Neural progenitor cell (in vitro differentiated cells): ENCODE data around the gene RNF6. TPM values are rescaled to one million over a fixed set of nuclear protein-coding genes. Genes with fewer than 3 reads are reported as not detected.

Experiments used
- DNase-seq: peaks from one replicate; pipeline ENCODE4 v3.0.0-alpha.2; 2016; ENCODE audit warnings: low spot score
- H2AFZ ChIP-seq: fragments of 200-600 bp; sonication (generic); replicated peaks from 2 replicates; pipeline ENCODE4 v1.6.1; 2016; ENCODE audit warnings: antibody characterized with exemption
- H3F3A ChIP-seq: fragments of 200-600 bp; sonication (generic); 2 replicates; pipeline ENCODE4 v1.6.1; 2016; ENCODE audit warnings: antibody characterized with exemption, low read depth
- H3K27ac ChIP-seq: fragments of 200-600 bp; sonication (generic); 2 replicates; pipeline ENCODE4 v1.5.1; 2016; ENCODE audit warnings: mild to moderate bottlenecking
- H3K27me3 ChIP-seq: fragments of 200-600 bp; sonication (generic); 2 replicates; pipeline ENCODE4 v1.6.1; 2016; ENCODE audit warnings: mild to moderate bottlenecking, moderate library complexity
- H3K36me3 ChIP-seq: fragments of 200-600 bp; sonication (generic); 2 replicates; pipeline ENCODE4 v1.5.1; 2016
- H3K4me1 ChIP-seq: fragments of 200-600 bp; sonication (generic); 2 replicates; pipeline ENCODE4 v1.6.1; 2016; ENCODE audit warnings: mixed run types
- H3K4me2 ChIP-seq: fragments of 200-600 bp; sonication (generic); 2 replicates; pipeline ENCODE4 v1.6.1; 2016
- H3K4me3 ChIP-seq: fragments of 200-600 bp; sonication (generic); 2 replicates; pipeline ENCODE4 v1.5.1; 2016
- H3K79me2 ChIP-seq: fragments of 200-600 bp; sonication (generic); 2 replicates; pipeline ENCODE4 v1.6.1; 2016; ENCODE audit warnings: low read depth
- H3K9ac ChIP-seq: fragments of 200-600 bp; sonication (generic); 2 replicates; pipeline ENCODE4 v1.6.1; 2016
- H3K9me3 ChIP-seq: fragments of 200-600 bp; sonication (generic); 2 replicates; pipeline ENCODE4 v1.5.1; 2016; ENCODE audit warnings: low read depth
- H4K20me1 ChIP-seq: fragments of 200-600 bp; sonication (generic); 2 replicates; pipeline ENCODE4 v1.6.1; 2016; ENCODE audit warnings: low read depth
- H3K27ac Mint-ChIP-seq: 3 replicates; pipeline ENCODE4 v1.8.0; 2021; ENCODE audit warnings: mixed read lengths
- H3K27me3 Mint-ChIP-seq: 2 replicates; pipeline ENCODE4 v1.8.0; 2022; ENCODE audit warnings: low read depth, mild to moderate bottlenecking, inconsistent platforms, moderate library complexity, mixed read lengths; ENCODE audit not compliant: insufficient read depth
- H3K36me3 Mint-ChIP-seq: 3 replicates; pipeline ENCODE4 v1.8.0; 2021; ENCODE audit warnings: mixed read lengths
- H3K4me1 Mint-ChIP-seq: 3 replicates; pipeline ENCODE4 v1.8.0; 2021; ENCODE audit warnings: mixed read lengths
- H3K4me3 Mint-ChIP-seq: 3 replicates; pipeline ENCODE4 v1.8.0; 2021; ENCODE audit warnings: mild to moderate bottlenecking, moderate library complexity, mixed read lengths
- H3K9me3 Mint-ChIP-seq: 3 replicates; pipeline ENCODE4 v1.8.0; 2020; ENCODE audit warnings: mixed read lengths
- CTCF ChIP-seq: fragments of 200-600 bp; sonication (generic); IDR thresholded peaks from 2 replicates; pipeline ENCODE4 v1.5.1; 2017; ENCODE audit warnings: antibody characterized with exemption, mild to moderate bottlenecking
- EZH2 ChIP-seq: fragments of 200-600 bp; sonication (generic); IDR thresholded peaks from 2 replicates; pipeline ENCODE4 v1.6.1; 2017; ENCODE audit warnings: antibody characterized with exemption, mild to moderate bottlenecking, moderate library complexity
- EZH2phosphoT487 ChIP-seq: fragments of 200-600 bp; sonication (generic); IDR thresholded peaks from 2 replicates; pipeline ENCODE4 v1.6.1; 2017; ENCODE audit warnings: antibody characterized with exemption
- total RNA-seq: library from RNA; depleted of rRNA; stranded (reverse); fragments of >200 nt; gene quantifications from 2 replicates; pipeline ENCODE4 v1.2.3, GENCODE V29; 2015; ENCODE audit warnings: low replicate concordance

The RNF6 gene
- total RNA-seq, 1 donor from 2014 or later, result 25.3 TPM

GRCh38 chr13:26236296-26236695 is 14.2 kb upstream of the RNF6 start:
- Histone ChIP-seq H3K4me1 (no peaks in the 10 kb centered on the region), H3K36me3 (no peaks in the 10 kb centered on the region), H3K4me3 (no peak overlapping the region), H3K27me3 (peaks cover 15% of the 10 kb centered on the region), H2AFZ (no peak overlapping the region), H3K4me2 (no peak overlapping the region), H3K9me3 (no peaks in the 10 kb centered on the region), H3K9ac (no peak overlapping the region), H3K79me2 (no peaks in the 10 kb centered on the region), H3K27ac (no peak overlapping the region), H3F3A (no peaks in the 10 kb centered on the region), H4K20me1 (no peaks in the 10 kb centered on the region)
- Mint-ChIP-seq H3K4me3 (no peak overlapping the region), H3K36me3 (no peaks in the 10 kb centered on the region), H3K27ac (no peak overlapping the region), H3K27me3 (no peaks in the 10 kb centered on the region), H3K9me3 (no peaks in the 10 kb centered on the region), H3K4me1 (no peaks in the 10 kb centered on the region)
- DNase-seq, result no peak
- TF ChIP-seq CTCF (no peak), EZH2phosphoT487 (no peak), EZH2 (no peak)

- Histone ChIP-seq H3K27me3 (peaks cover 2% of the 10 kb centered on the region), H4K20me1 (no peaks in the 10 kb centered on the region), H3K9me3 (no peaks in the 10 kb centered on the region), H3K9ac (no peak overlapping the region), H3K4me1 (no peaks in the 10 kb centered on the region), H3K36me3 (no peaks in the 10 kb centered on the region), H2AFZ (no peak overlapping the region), H3K79me2 (no peaks in the 10 kb centered on the region), H3K4me3 (no peak overlapping the region), H3K27ac (no peak overlapping the region), H3K4me2 (no peak overlapping the region), H3F3A (no peaks in the 10 kb centered on the region)
- Mint-ChIP-seq H3K4me3 (no peak overlapping the region), H3K36me3 (no peaks in the 10 kb centered on the region), H3K9me3 (no peaks in the 10 kb centered on the region), H3K27ac (no peak overlapping the region), H3K4me1 (no peaks in the 10 kb centered on the region), H3K27me3 (peaks cover 7% of the 10 kb centered on the region)
- no peak for DNase-seq
- TF ChIP-seq EZH2 (no peak), CTCF (no peak), EZH2phosphoT487 (no peak)
Measured at GRCh38 chr13:26230703-26231102, 8.6 kb upstream of the RNF6 start.

GRCh38 chr13:26229080-26229615 is 7.0 kb upstream of the RNF6 start:
- no peak overlapping the region for H3K9ac ChIP-seq
- no peaks in the 10 kb centered on the region for H3K36me3 ChIP-seq
- no peaks in the 10 kb centered on the region for H3K79me2 ChIP-seq
- Mint-ChIP-seq H3K4me3 (no peak overlapping the region), H3K9me3 (no peaks in the 10 kb centered on the region), H3K4me1 (no peaks in the 10 kb centered on the region), H3K36me3 (no peaks in the 10 kb centered on the region), H3K27ac (no peak overlapping the region), H3K27me3 (peaks cover 7% of the 10 kb centered on the region)
- no peak overlapping the region for H2AFZ ChIP-seq
- no peaks in the 10 kb centered on the region for H3K9me3 ChIP-seq
- TF ChIP-seq EZH2phosphoT487 (no peak), EZH2 (no peak), CTCF (no peak)
- H3K4me2 ChIP-seq, result no peak overlapping the region
- no peaks in the 10 kb centered on the region for H4K20me1 ChIP-seq
- H3K27ac ChIP-seq, result no peak overlapping the region
- peaks cover 11% of the 10 kb centered on the region for H3K27me3 ChIP-seq
- DNase-seq, result no peak
- no peaks in the 10 kb centered on the region for H3K4me1 ChIP-seq
- H3F3A ChIP-seq, result no peaks in the 10 kb centered on the region
- no peak overlapping the region for H3K4me3 ChIP-seq
